Endothelial cell of umbilical vein (primary cell): ENCODE measurements around the gene PCSK6. TPM values are rescaled to one million over a fixed set of nuclear protein-coding genes. Genes with fewer than 3 reads are reported as not detected.

Experiments
- BruUV-seq: library from RNA; stranded (reverse); fragments of 400-500 nt; replicated peaks from 2 replicates; lab custom pipeline; 2021; lab: Mats Ljungman, UMichigan
- CTCF ChIA-PET: fragments of 300-600, 350-600 bp; sonication (Branson Sonifier 250); formaldehyde crosslinking; loops from one replicate; lab custom pipeline; 2021; ENCODE audit warnings: antibody characterized with exemption, inconsistent platforms; lab: Charles Lee
- POLR2A ChIA-PET: fragments of 300-600, 350-600 bp; sonication (Branson Sonifier 250); formaldehyde crosslinking; loops from one replicate; lab custom pipeline; 2021; ENCODE audit warnings: antibody characterized with exemption, inconsistent platforms; lab: Charles Lee
- DNase-seq: peaks from one replicate; pipeline ENCODE4 v3.0.0-alpha.2; 2011; ENCODE audit warnings: low read depth, low spot score
- FAIRE-seq: peaks from 2 replicates; lab custom pipeline; 2011; peaks lifted over from hg19 to GRCh38; lab: Jason Lieb, UNC
- H2AFZ ChIP-seq: 2 replicates; pipeline ENCODE4 v1.6.0; 2012; ENCODE audit warnings: low read depth, low read length, control low read depth, inconsistent platforms
- H3K27ac ChIP-seq: 2 replicates; pipeline ENCODE4 v1.5.1; 2011; ENCODE audit warnings: low read depth, mild to moderate bottlenecking, control low read depth, low read length, moderate library complexity; ENCODE audit not compliant: insufficient read depth
- H3K27me3 ChIP-seq, 2 experiments: 2 replicates each; pipeline versions ENCODE4 v1.6.0 to v1.6.1; 2011; ENCODE audit warnings: low read length in 2 of 2, mixed read lengths in 1 of 2; ENCODE audit not compliant: control insufficient read depth in 2 of 2, insufficient read depth in 2 of 2
- H3K36me3 ChIP-seq, 2 experiments: 2 replicates in 1 of 2; 3 replicates in 1 of 2; pipeline ENCODE4 v1.5.1; 2011; ENCODE audit warnings: low read length in 2 of 2, mild to moderate bottlenecking in 1 of 2, moderate library complexity in 1 of 2; ENCODE audit not compliant: control insufficient read depth in 2 of 2, insufficient read depth in 2 of 2; ENCODE audit errors: extremely low read depth in 1 of 2
- H3K4me1 ChIP-seq: 3 replicates; pipeline ENCODE4 v1.5.1; 2011; ENCODE audit warnings: mild to moderate bottlenecking, low read length; ENCODE audit not compliant: control insufficient read depth, insufficient read depth; ENCODE audit errors: extremely low read depth
- H3K4me2 ChIP-seq: 2 replicates; pipeline ENCODE4 v1.6.1; 2011; ENCODE audit warnings: low read length, control low read depth, mixed read lengths; ENCODE audit not compliant: insufficient read depth
- H3K4me3 ChIP-seq, 3 experiments: fragments of 200-600 bp in 1 of 3; sonication (generic), shearing (Covaris generic) in 1 of 3; replicated peaks in 1 of 3; 2 replicates each; pipeline ENCODE4 v1.5.1; 2011 to 2016; ENCODE audit warnings: control low read depth in 3 of 3, low read length in 3 of 3, mild to moderate bottlenecking in 2 of 3, inconsistent platforms in 1 of 3, low read depth in 1 of 3, moderate library complexity in 1 of 3; ENCODE audit not compliant: insufficient read depth in 1 of 3
- H3K79me2 ChIP-seq: 2 replicates; pipeline ENCODE4 v1.6.0; 2012; ENCODE audit warnings: low read length, inconsistent platforms; ENCODE audit not compliant: control insufficient read depth, insufficient read depth
- H3K9ac ChIP-seq: replicated peaks from 2 replicates; pipeline ENCODE3; 2011; ENCODE audit warnings: low read length, control low read depth; ENCODE audit not compliant: insufficient read depth; ENCODE audit errors: extremely low read depth
- H3K9me1 ChIP-seq: replicated peaks from 3 replicates; pipeline ENCODE4 v1.6.0; 2011; ENCODE audit warnings: mild to moderate bottlenecking, low read length; ENCODE audit not compliant: control insufficient read depth, insufficient read depth; ENCODE audit errors: extremely low read depth
- H3K9me3 ChIP-seq: replicated peaks from 2 replicates; pipeline ENCODE4 v1.5.1; 2012; ENCODE audit warnings: low read length, inconsistent platforms; ENCODE audit not compliant: control insufficient read depth, insufficient read depth
- H4K20me1 ChIP-seq: replicated peaks from 2 replicates; pipeline ENCODE3; 2011; ENCODE audit warnings: mild to moderate bottlenecking, low read length; ENCODE audit not compliant: control insufficient read depth, insufficient read depth; ENCODE audit errors: extremely low read depth
- EZH2 ChIP-seq: IDR thresholded peaks from 2 replicates; pipeline ENCODE4 v1.6.1; 2012; ENCODE audit warnings: borderline replicate concordance, low read depth, mild to moderate bottlenecking, moderate library complexity, low read length, inconsistent platforms; ENCODE audit not compliant: severe bottlenecking
- FOS ChIP-seq: IDR thresholded peaks from 2 replicates; pipeline ENCODE4 v1.6.1; 2011; ENCODE audit warnings: mild to moderate bottlenecking, low read length, moderate library complexity, borderline replicate concordance; ENCODE audit not compliant: insufficient read depth
- GATA2 ChIP-seq: IDR thresholded peaks from 2 replicates; pipeline ENCODE4 v1.7.0; 2011; ENCODE audit warnings: low read depth, mild to moderate bottlenecking, moderate library complexity, mixed read lengths, low read length; ENCODE audit not compliant: insufficient read length, insufficient read depth
- JUN ChIP-seq: IDR thresholded peaks from 2 replicates; pipeline ENCODE4 v1.6.1; 2011; ENCODE audit warnings: borderline replicate concordance, low read depth; ENCODE audit not compliant: insufficient read length, insufficient read depth
- MAX ChIP-seq: IDR thresholded peaks from 2 replicates; pipeline ENCODE4 v1.6.1; 2011; ENCODE audit not compliant: insufficient read depth, insufficient read length
- MYC ChIP-seq: IDR thresholded peaks from one replicate; pipeline ENCODE4 v1.6.1; 2011; ENCODE audit warnings: mild to moderate bottlenecking, low read depth, low read length
- POLR2A ChIP-seq: IDR thresholded peaks from 2 replicates; pipeline ENCODE4 v1.6.1; 2012; ENCODE audit warnings: low read depth, mild to moderate bottlenecking, control low read depth, low read length
- POLR2AphosphoS5 ChIP-seq: IDR thresholded peaks from 2 replicates; pipeline ENCODE4 v1.6.1; 2012; ENCODE audit warnings: low read depth, mild to moderate bottlenecking, control low read depth, low read length, moderate library complexity; ENCODE audit not compliant: insufficient read depth
- dilution Hi-C: fragments of 300-500 bp; cut with MboI; formaldehyde crosslinking; loops from one replicate; pipeline ENCODE4 v1.15.0; 2019; ENCODE audit warnings: low sequenced_read_pairs; ENCODE audit not compliant: extremely low pct_ligation_motif_present
- intact Hi-C: fragments of 100-400 bp; cut with micrococcal nuclease; formaldehyde crosslinking; loops from one replicate; pipeline ENCODE4 v1.10.0; 2022
- polyA plus RNA-seq, 4 experiments: library from polyadenylated mRNA; depleted of rRNA in 3 of 4; stranded (reverse) in 3 of 4; unstranded in 1 of 4; fragments of >200 nt; gene quantifications; 2 replicates each; pipeline versions ENCODE4 v1.2.1 to v1.2.3, GENCODE V29; 2011 to 2012; ENCODE audit warnings: missing spikeins in 1 of 4
- total RNA-seq: library from RNA; stranded (reverse); gene quantifications from 2 replicates; pipeline ENCODE4 v1.2.3, GENCODE V29; 2021
- TF ChIP-seq, protein P1 (sequence below), 2 donors: IDR thresholded peaks; 1 replicate in 1 of 2; 2 replicates in 1 of 2; pipeline ENCODE4 v1.5.1; 2011; ENCODE audit warnings: low read length in 2 of 2, mild to moderate bottlenecking in 2 of 2, moderate library complexity in 2 of 2, control low read depth in 1 of 2, inconsistent platforms in 1 of 2, low read depth in 1 of 2; ENCODE audit not compliant: insufficient read depth in 1 of 2; ENCODE audit errors: extremely low read depth in 1 of 2

PCSK6 gene
- total and polyA plus RNA-seq, 2 donors (not counting 3 experiments of a cell fraction or from before 2014, with no cell fraction given), result 0.18 to 0.69 TPM

DNA sequence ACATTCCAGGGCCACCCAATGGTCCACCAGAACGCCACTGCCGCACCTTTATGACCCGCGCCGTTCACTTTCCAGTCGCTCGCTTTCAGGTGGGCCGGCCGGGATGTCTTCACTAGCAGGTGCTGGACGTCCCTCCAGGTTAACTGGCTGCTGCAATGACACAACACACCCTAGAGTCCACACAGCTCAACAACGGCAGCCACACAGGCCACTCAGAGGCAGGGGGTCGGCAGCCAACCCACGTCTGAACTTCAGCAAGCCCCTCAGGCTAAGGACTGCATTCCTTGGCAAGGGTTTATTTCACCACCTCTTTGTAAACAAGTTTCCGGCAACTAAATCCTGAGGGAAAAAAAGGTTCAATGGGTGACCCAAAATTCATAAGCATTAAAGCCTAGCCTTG lies 105.2 kb downstream of the PCSK6 start:
- no TSS peak for BruUV-seq
- dilution Hi-C loops (no loop called here), intact Hi-C loops (no loop called here)
- ChIA-PET CTCF (no interaction called here), POLR2A (no interaction called here)
- Histone ChIP-seq H3K36me3 (no peaks in the 10 kb centered on the region), H3K9ac (no peak overlapping the region), H3K9me3 (no peaks in the 10 kb centered on the region), H3K4me3 (no peak overlapping the region), H3K9me1 (no peaks in the 10 kb centered on the region), H3K4me2 (no peak overlapping the region), H4K20me1 (no peaks in the 10 kb centered on the region), H3K79me2 (no peaks in the 10 kb centered on the region), H3K4me1 (no peaks in the 10 kb centered on the region), H3K27me3 (no peaks in the 10 kb centered on the region), H2AFZ (no peak overlapping the region), H3K27ac (no peak overlapping the region)
- TF ChIP-seq MAX (no peak), POLR2AphosphoS5 (no peak), JUN (no peak), POLR2A (no peak), FOS (no peak)
- TF ChIP-seq, protein P1, sequence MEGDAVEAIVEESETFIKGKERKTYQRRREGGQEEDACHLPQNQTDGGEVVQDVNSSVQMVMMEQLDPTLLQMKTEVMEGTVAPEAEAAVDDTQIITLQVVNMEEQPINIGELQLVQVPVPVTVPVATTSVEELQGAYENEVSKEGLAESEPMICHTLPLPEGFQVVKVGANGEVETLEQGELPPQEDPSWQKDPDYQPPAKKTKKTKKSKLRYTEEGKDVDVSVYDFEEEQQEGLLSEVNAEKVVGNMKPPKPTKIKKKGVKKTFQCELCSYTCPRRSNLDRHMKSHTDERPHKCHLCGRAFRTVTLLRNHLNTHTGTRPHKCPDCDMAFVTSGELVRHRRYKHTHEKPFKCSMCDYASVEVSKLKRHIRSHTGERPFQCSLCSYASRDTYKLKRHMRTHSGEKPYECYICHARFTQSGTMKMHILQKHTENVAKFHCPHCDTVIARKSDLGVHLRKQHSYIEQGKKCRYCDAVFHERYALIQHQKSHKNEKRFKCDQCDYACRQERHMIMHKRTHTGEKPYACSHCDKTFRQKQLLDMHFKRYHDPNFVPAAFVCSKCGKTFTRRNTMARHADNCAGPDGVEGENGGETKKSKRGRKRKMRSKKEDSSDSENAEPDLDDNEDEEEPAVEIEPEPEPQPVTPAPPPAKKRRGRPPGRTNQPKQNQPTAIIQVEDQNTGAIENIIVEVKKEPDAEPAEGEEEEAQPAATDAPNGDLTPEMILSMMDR (IDR thresholded peaks at IDR 0.05; ENCODE audit: extremely low read depth in 1 of 2, insufficient read depth in 1 of 2, low read depth in 1 of 2, low read length in 2 of 2), result no peak
- DNase-seq, result no peak
- FAIRE-seq, result no peak

GRCh38 chr15:101382544-101382943 lies 107.0 kb downstream of the PCSK6 start:
- intact Hi-C loops, result no loop called here
- no peaks in the 10 kb centered on the region for H4K20me1 ChIP-seq
- POLR2A ChIA-PET, result no interaction called here
- FAIRE-seq, result no peak
- no peak overlapping the region for H3K9ac ChIP-seq
- DNase-seq, result no peak
- no peaks in the 10 kb centered on the region for H3K4me1 ChIP-seq
- H2AFZ ChIP-seq, result no peak overlapping the region
- no peaks in the 10 kb centered on the region for H3K9me3 ChIP-seq
- no peaks in the 10 kb centered on the region for H3K79me2 ChIP-seq
- H3K36me3 ChIP-seq, result no peaks in the 10 kb centered on the region
- CTCF ChIA-PET, result no interaction called here
- no peak overlapping the region for H3K4me3 ChIP-seq
- no peaks in the 10 kb centered on the region for H3K9me1 ChIP-seq
- no TSS peak for BruUV-seq
- H3K4me2 ChIP-seq, result no peak overlapping the region
- TF ChIP-seq POLR2AphosphoS5 (no peak), POLR2A (no peak), GATA2 (no peak), EZH2 (no peak), JUN (no peak), MYC (no peak)
- TF ChIP-seq, protein P1 (IDR thresholded peaks at IDR 0.05; ENCODE audit: extremely low read depth in 1 of 2, insufficient read depth in 1 of 2, low read depth in 1 of 2, low read length in 2 of 2), result no peak
- no peak overlapping the region for H3K27ac ChIP-seq
- H3K27me3 ChIP-seq, result no peaks in the 10 kb centered on the region
- dilution Hi-C loops, result no loop called here
